ENCODE data around the gene LRRN4CL.

DNA sequence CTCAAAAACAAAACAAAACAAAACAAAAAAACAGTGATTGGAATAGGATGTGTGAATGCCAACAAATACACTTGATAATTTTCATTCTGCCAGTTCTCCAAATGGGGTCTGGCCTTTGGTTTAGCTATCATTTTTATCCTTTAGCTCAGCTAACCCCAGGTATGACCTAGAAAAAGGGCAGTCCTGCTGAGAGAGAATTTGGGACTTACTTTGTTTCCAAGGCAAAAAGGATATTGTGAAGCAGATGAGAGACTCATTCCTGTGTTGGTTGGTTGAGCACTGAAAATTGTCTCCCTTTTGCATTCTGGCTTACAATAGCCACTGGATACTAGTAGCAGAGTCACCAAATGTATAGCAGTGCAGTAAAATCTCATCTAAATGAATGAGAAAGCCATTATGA is 47.9 kb upstream of the LRRN4CL start:
- TF ChIP-seq, protein P1, sequence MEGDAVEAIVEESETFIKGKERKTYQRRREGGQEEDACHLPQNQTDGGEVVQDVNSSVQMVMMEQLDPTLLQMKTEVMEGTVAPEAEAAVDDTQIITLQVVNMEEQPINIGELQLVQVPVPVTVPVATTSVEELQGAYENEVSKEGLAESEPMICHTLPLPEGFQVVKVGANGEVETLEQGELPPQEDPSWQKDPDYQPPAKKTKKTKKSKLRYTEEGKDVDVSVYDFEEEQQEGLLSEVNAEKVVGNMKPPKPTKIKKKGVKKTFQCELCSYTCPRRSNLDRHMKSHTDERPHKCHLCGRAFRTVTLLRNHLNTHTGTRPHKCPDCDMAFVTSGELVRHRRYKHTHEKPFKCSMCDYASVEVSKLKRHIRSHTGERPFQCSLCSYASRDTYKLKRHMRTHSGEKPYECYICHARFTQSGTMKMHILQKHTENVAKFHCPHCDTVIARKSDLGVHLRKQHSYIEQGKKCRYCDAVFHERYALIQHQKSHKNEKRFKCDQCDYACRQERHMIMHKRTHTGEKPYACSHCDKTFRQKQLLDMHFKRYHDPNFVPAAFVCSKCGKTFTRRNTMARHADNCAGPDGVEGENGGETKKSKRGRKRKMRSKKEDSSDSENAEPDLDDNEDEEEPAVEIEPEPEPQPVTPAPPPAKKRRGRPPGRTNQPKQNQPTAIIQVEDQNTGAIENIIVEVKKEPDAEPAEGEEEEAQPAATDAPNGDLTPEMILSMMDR (conservative IDR thresholded peaks at IDR 0.05; ENCODE audit: low read depth, low read length), result no peak
- TF ChIP-seq POLR2A (IDR thresholded peaks at IDR 0.05; ENCODE audit: low read depth, low read length) (no peak), CHD1 (IDR thresholded peaks at IDR 0.05; ENCODE audit: low read depth, low read length) (no peak), FOS (IDR thresholded peaks at IDR 0.05; ENCODE audit: low read depth, low read length) (no peak), CEBPB (IDR thresholded peaks at IDR 0.05; ENCODE audit: low read depth, low read length) (no peak), NFE2L2 (IDR thresholded peaks at IDR 0.05; ENCODE audit: low read depth, low read length) (no peak)
- TF ChIP-seq, protein P2, sequence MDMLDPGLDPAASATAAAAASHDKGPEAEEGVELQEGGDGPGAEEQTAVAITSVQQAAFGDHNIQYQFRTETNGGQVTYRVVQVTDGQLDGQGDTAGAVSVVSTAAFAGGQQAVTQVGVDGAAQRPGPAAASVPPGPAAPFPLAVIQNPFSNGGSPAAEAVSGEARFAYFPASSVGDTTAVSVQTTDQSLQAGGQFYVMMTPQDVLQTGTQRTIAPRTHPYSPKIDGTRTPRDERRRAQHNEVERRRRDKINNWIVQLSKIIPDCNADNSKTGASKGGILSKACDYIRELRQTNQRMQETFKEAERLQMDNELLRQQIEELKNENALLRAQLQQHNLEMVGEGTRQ (IDR thresholded peaks at IDR 0.05; ENCODE audit: low read depth, low read length), result no peak
